ENCODE measurements around the gene PSRC1. TPM values are rescaled to one million over a fixed set of nuclear protein-coding genes. Genes with fewer than 3 reads are reported as not detected.

Gene PSRC1
- total and polyA plus RNA-seq, 2 of the 8 experiments (the other 6 are each of a cell fraction or from before 2014, with no cell fraction given) = 56.1 to 67.3 TPM

GRCh38 chr1:109243221-109243620 is 39.7 kb downstream of the PSRC1 start:
- Histone ChIP-seq H4K8ac (ENCODE audit: extremely low read depth, insufficient read depth, low read length) (no peak overlapping the region), H2BK20ac (ENCODE audit: low read length) (no peak overlapping the region), H3K79me1 (ENCODE audit: low read depth, low read length) (no peaks in the 10 kb centered on the region), H3K14ac (ENCODE audit: insufficient read length) (no peak overlapping the region), H4K20me1 (replicated peaks in 1 of 2; ENCODE audit: control insufficient read depth in 1 of 2, insufficient read depth in 2 of 2, low read length in 2 of 2) (no peaks in the 10 kb centered on the region), H3K4me2 (ENCODE audit: insufficient read depth in 1 of 2, low read depth in 2 of 2, low read length in 2 of 2) (no peak overlapping the region), H3K23me2 (ENCODE audit: low read depth, low read length) (peaks cover 3% of the 10 kb centered on the region; the same call in 1 of the 2 replicates), H3K23ac (ENCODE audit: insufficient read length) (no peak overlapping the region), H2BK120ac (replicated peaks; ENCODE audit: low read depth, low read length) (no peak overlapping the region), H2BK12ac (ENCODE audit: low read depth, low read length) (no peak overlapping the region), H3K36me3 (ENCODE audit: control insufficient read depth in 2 of 4, insufficient read depth in 4 of 4, low read length in 3 of 4) (peaks cover 0 to 7% (median 3%) of the 10 kb centered on the region in 4 experiments; a peak in 5 of 8 replicates), H3K27me3 (replicated peaks in 1 of 4; ENCODE audit: control insufficient read depth in 3 of 4, extremely low read depth in 1 of 4, insufficient read depth in 3 of 4, low read length in 3 of 4) (peaks cover 0 to 7% (median 6%) of the 10 kb centered on the region in 4 experiments; a peak in 5 of 7 replicates), H2AFZ (ENCODE audit: low read length) (no peak overlapping the region), H3K79me2 (ENCODE audit: control insufficient read depth in 1 of 2, insufficient read depth in 2 of 2, low read length in 2 of 2) (no peaks in the 10 kb centered on the region), H2BK5ac (ENCODE audit: low read depth, low read length) (no peak overlapping the region), H3K4me1 (replicated peaks in 1 of 4; ENCODE audit: control insufficient read depth in 3 of 4, insufficient read depth in 4 of 4, low read length in 3 of 4) (peaks cover 19 to 37% (median 24%) of the 10 kb centered on the region in 4 experiments), H3K4me3 (ENCODE audit: extremely low read depth in 1 of 4, insufficient read depth in 2 of 4, low read depth in 3 of 4, low read length in 4 of 4) (no peak overlapping the region), H3K18ac (ENCODE audit: extremely low read depth, low read length) (no peak overlapping the region), H3K4ac (replicated peaks; ENCODE audit: insufficient read length, low read depth, low read length) (no peak overlapping the region), H3K9me3 (ENCODE audit: insufficient read depth in 2 of 2, low read depth in 1 of 2, low read length in 1 of 2) (no peaks in the 10 kb centered on the region), H3K27ac (ENCODE audit: low read depth, low read length) (no peak overlapping the region), H2AK5ac (ENCODE audit: low read depth, low read length) (no peak overlapping the region), H3K56ac (replicated peaks; ENCODE audit: insufficient read length, low read depth, low read length) (no peak overlapping the region), H3K9ac (replicated peaks in 1 of 4; ENCODE audit: extremely low read depth in 1 of 4, low read depth in 3 of 4, low read length in 3 of 4) (no peak overlapping the region), H4K5ac (ENCODE audit: insufficient read length, low read depth, low read length) (no peak overlapping the region), H2BK15ac (ENCODE audit: low read length) (peak overlapping the region; percentile 65; the same call in 1 of the 2 replicates), H4K91ac (replicated peaks; ENCODE audit: insufficient read length, low read length) (peak overlapping the region; percentile 83)
- no peak for DNase-seq (ENCODE audit: low read depth in 1 of 2, low spot score in 2 of 2)
- CTCF ChIA-PET (ENCODE audit: partially characterized antibody) = interaction anchor here (0.6 to 28.7 kb wide), 7 partner anchors 9 to 128 kb away, joined by 3 to 651 read pairs (median 16); partner anchors contain the start of genes CELSR2 and SARS1
- FAIRE-seq = no peak
- WGBS, 2 experiments (ENCODE audit: extremely low coverage in 1 of 2, insufficient coverage in 1 of 2, insufficient read length in 1 of 2, insufficient replicate concordance in 2 of 2, low coverage in 1 of 2, low lambda C conversion rate in 2 of 2, missing lambda C conversion rate in 1 of 2) = 80% methylated on average over 5 of the region's 5 CpGs; no CpG with 5 or more reads in 1 of the 2 experiments
- POLR2A ChIA-PET (ENCODE audit: partially characterized antibody) = interaction anchor here (0.6 to 15.9 kb wide), 9 partner anchors 9 to 155 kb away, joined by 3 to 252 read pairs (median 4); partner anchors contain the start of genes CELSR2 and SORT1
- TF ChIP-seq JUN (IDR thresholded peaks at IDR 0.05; ENCODE audit: low read depth, low read length) = no peak
- no peak for TF ChIP-seq BRCA1 (IDR thresholded peaks at IDR 0.05; ENCODE audit: low read depth, low read length)
- no peak for TF ChIP-seq POLR2AphosphoS5 (IDR thresholded peaks at IDR 0.05; ENCODE audit: low read depth, low read length)
- TF ChIP-seq CBX8 (IDR thresholded peaks at IDR 0.05; ENCODE audit: borderline replicate concordance, low read depth, low read length) = no peak
- no peak for TF ChIP-seq RXRA (IDR thresholded peaks at IDR 0.05; ENCODE audit: insufficient read depth, low read depth, low read length)
- no peak for TF ChIP-seq CHD1 (IDR thresholded peaks at IDR 0.05; ENCODE audit: low read depth, low read length)
- no peak for TF ChIP-seq RBBP5 (IDR thresholded peaks at IDR 0.05; ENCODE audit: borderline replicate concordance, low read depth, low read length)
- TF ChIP-seq SIX5 (IDR thresholded peaks at IDR 0.05; ENCODE audit: low read depth, low read length) = no peak
- no peak for TF ChIP-seq CHD2 (IDR thresholded peaks at IDR 0.05; ENCODE audit: low read length)
- no peak for TF ChIP-seq PHF8 (conservative IDR thresholded peaks at IDR 0.05; ENCODE audit: low read depth, low read length)
- no peak for TF ChIP-seq KDM4A (IDR thresholded peaks at IDR 0.05; ENCODE audit: low read depth, low read length, severe bottlenecking)
- TF ChIP-seq GABPA (IDR thresholded peaks at IDR 0.05; ENCODE audit: borderline replicate concordance, insufficient read depth, low read length) = no peak
- no peak for TF ChIP-seq TBP (IDR thresholded peaks at IDR 0.05; ENCODE audit: low read depth, low read length)
- TF ChIP-seq SIN3A (conservative IDR thresholded peaks at IDR 0.05 in 1 of 2, IDR thresholded peaks at IDR 0.05 in 1 of 2; ENCODE audit: low read depth in 1 of 2, low read length in 2 of 2) = no peak
- TF ChIP-seq SRF (IDR thresholded peaks at IDR 0.05; ENCODE audit: low read depth, low read length) = no peak
